Stimulated activated naive CD8-positive, alpha-beta T cell treated with anti-CD3 and anti-CD28 coated beads, Interleukin-15, Interleukin-2, amounts not matched to agents 100 U/mL and 50 U/mL, for 24 hours (primary cell): ENCODE data around the gene FCN2.

Experiments used
- ATAC-seq: fragments of 150-1000 bp; cut with Tn5 transposase; one replicate; pipeline ENCODE4 v1.10.0; 2021
- DNase-seq: peaks from one replicate; pipeline ENCODE4 v3.0.0; 2021

The FCN2 gene

DNA sequence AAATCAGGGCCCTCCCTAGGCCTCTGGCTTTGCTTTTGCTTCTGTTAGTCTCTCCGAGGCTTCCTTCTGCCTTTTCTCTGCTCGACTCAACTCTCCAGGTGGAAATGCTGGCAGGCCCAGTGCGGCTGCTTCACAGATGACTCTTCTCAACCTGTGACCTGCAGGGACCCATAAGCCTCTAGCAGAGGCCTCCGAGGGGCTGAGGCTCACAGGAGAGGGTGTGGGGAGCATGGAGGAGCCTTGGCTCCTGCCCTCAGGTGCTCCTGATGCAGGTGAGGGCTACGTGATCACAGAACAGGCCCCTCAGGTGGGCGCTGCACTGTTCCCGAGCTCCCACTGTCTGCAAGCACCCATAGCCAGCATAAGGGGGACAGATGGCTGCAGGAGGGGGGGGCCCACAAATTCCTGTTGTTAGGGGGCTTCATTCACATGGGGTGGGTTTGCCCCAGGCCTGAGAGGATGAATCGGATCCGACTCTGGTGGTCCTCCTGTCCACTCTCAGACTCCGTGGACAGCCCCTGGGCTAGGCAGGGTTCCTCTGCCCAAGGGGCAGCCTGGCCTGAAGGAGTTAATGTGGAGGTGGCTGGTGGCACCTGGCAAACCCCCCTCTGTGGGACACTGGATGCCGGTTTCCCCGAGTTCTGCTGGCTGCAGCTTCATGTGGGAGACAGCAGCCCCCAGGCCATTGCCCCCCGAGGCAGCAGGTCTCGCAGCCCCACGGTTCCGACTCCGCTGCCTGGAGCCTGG lies 10.9 kb upstream of the FCN2 start:
- no peak for ATAC-seq
- DNase-seq: no peak

DNA sequence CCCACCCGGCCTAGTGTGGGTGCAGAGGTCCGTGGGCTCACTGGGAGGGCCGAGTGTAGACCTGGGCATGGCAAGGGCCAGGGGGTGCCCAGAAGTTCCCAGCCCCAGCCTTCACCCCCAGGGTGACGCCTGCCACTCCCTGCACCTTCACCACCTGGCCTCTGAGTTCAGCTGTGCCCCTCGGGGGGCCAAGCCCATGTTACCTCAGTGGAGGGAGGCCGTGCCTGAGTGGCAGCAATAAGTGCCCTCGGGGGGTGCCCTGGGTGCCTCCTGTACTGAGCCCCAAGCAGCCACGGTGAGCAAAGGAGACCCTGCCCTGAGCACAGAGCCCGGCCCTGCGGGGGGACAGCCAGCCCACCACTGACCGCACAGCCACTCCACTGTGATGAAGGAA lies 10.3 kb upstream of the FCN2 start:
- DNase-seq (no peak), ATAC-seq (no peak)

DNA sequence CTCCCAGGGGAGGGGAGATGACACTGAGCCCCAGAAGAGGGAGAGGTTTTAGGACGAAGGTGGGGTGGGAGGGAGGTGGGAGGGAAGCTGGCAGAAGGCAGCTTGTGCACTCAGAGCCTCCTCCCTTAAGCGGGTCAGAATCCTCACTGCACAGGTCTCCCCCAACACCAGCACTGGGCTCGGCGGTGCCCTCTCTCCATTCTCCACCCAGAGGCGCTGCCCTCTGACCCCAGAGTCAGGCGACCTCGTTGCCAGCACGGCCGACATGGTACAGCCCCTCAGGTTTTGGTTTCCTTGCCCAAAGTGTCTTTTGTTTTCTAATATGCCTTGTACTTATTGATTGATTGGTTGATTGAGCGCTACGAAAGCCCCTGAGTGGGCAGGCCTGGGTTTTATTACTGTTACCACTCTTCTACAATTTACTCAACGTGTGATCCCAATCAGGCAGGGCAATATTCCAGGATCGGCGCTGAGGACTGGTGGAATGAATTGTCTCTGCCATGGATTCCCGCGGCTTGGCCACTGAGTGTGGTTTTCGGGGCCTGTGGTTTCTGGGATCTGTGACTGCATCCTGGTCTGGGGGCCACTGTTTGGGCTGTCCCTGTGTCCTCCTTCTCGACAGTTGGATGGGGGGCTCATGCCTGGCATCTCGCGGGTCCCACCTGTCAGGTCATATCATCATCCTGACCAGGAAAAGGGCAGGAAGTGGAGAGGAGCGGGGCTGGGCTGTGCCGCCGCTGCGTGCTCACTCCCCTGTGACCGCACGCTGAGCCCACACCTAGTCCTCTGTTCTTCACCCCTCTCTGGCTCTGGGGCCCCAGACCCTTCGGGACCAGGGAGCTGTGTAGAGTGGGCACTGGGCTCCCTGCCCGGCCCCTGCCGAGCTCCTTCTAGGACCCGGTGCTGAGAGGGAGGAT lies 9.6 kb upstream of the FCN2 start:
- DNase-seq (no peak), ATAC-seq (no peak)

DNA sequence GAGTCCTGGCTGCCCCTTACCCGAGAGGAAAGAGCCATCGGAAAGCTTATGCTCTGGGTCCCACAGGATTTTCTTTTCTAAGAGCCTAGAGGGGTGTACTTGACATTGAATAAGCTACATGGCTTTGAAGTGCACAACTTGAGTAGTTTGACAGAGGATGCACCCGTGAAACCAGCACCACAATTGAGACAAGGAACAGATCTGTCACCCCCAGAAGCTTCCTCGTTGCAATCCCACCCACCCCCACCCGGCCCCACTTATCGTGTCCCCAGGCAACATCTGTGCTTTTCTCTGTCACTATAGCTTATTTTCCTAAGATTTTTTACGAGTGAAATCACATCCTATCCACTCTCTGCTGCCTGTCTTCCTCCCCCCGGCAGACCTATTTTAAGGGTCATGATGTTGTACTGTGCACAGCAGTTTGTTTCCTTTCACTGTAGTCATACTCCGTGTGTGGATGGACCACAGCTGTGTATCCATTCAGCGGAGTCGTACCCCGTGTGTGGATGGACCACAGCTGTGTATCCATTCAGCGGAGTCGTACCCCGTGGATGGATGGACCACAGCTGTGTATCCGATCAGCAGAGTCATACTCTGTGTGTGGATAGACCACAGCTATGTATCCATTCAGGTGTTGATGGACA lies 8.8 kb upstream of the FCN2 start:
- no peak for DNase-seq
- ATAC-seq: no peak

DNA sequence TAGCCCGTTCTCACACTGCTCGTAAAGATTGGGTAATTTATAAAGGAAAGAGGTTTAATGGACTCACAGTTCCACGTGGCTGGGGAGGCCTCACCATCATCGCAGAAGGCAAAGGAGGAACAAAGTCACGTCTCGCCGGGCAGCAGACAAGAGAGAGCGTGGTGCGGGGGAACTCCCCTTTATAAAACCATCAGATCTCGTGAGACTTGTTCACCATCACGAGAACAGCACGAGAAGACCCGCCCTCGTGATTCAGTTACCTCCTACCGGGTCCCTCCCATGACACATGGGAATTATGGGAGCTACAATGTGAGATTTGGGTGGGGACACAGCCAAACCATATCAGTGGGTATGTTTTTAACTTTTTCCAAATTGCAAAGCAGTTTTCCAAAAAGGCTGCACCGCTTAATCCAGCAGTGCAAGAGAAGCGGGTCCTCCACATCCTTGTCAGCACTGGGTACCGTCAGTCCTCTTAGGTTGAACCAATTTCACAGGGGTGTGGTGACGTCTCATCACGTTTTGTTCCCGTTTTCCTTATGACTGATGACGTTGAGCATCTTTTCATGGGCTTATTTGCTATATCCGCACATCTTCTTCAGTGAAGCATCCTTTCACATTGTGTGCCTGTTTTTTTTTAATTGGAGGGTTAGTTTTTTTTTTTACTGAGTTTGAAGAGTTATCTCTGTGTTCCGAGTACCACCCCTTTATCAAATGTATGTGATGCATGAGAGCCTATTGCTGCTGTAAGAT lies 8.0 kb upstream of the FCN2 start:
- ATAC-seq (no peak), DNase-seq (no peak)

DNA sequence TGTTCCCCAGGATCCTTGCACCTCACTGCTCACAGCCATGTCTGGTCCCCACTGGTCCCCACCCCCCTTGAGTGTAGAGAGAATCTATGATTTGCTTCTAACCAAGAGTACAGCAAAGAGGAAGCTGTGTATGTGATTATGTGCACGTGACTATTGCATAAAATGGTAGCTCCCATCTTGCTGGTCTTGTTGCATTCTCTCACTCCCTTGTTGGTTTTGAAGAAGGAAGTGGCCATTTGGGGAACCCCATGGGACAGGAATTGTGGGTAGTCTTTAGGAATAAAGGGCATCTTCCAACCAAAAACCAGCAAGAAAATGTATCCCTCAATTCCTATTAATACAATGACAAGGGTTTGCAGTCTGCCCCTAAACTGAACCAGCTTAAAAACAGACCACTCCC lies 5.2 kb upstream of the FCN2 start:
- DNase-seq (no peak), ATAC-seq (no peak)

DNA sequence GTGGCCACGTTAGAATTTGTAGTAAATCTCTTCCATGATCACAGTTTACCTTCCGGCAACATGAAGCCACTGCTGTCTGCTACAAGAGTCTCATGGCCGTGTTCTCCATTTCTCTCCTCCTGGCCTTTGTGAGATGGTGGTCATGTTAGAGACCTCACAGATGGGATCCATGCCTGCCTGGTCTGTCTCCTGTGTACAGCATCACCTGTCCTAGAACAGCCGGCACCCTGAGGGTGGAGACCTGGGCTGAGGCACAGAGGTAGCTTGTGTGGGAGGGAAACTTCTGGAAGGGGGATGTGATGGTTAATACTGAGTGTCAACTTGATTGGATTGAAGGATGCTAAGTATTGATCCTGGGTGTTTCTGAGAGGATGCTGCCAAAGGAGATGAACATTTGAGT lies 3.1 kb upstream of the FCN2 start:
- no peak for ATAC-seq
- no peak for DNase-seq

DNA sequence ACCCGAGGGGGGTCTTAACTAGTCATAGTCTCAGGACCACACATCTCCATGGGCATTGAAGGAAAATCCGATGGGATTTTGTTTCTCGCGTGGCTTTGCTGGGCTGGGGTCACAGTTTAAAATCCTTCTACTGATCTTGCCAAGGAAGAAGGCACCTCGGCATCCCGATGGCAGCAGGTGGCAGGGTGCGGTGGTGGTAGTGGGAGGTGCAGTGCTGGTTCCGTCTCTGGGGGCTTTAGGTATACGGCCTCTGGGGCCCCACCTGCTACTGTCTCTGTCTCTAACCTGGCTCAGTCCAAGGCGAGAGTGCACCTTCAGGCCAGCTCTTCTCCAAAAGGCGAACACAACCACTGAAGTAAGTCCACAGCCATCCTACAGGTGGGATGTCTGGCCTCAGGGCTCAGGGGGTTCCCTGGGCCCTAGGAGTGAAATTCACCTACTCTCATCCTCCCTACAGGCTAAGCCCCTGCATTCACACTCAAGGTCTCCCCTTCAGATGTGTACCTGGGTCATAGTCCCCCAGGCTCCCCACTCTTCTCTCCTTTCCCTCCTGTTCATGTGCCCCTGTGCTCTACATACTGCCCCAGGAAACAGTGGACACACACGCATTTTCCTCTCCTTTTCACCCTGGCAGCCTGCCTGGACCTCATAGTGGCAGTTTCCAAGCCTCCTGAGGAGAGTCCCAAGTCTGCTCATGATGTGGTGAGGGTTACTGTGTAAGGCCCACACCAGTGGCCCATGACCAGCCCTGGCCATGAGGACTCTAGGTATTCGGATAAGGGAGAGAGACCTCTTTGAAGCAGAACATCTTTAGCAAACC lies 736 bp upstream of the FCN2 start:
- ATAC-seq (no peak), DNase-seq (no peak)

DNA sequence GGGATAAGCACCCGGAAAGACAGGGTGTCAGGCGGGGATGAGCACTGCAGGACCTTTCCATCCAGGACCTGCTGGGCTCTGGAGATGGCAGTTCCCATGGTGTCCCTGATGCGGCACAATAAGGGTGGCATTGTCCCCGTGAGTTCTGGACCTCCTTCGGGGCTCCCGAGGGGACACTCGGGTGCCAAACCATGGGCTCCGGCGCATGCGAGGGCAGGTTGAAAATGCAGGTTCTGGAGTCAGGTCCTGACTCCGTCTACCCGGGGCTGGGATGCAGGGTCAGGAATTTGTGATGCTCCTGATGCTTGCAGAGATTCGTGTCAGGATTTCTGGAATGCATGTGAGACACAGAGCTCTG lies 682 bp downstream of the FCN2 start:
- DNase-seq (no peak), ATAC-seq (no peak)

DNA sequence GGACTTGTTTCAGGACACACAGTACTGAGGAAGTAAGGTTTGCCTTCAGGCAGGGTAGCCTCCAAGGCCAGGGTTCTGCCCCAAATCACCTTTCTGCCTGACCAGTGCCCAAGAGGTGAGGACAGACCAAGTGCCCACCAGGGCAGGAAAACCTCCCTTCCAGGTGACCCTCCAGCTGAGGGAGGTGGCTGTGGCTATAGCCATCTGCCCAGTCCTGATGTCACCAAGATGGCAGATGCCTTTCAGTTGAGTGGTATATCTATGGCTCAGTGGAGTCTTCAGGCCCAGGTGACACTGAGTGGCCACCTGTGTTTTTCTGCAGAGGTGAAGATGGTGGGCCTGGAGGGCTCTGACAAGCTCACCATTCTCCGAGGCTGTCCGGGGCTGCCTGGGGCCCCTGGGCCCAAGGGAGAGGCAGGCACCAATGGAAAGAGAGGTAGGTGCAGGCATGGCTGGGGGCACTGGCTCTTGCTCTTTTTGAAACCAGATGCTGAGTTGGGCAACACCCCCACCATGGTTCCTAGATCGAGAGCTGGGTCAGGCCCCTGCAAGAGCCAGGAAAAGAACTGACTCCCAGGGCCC lies 1.7 kb downstream of the FCN2 start:
- no peak for ATAC-seq
- DNase-seq: no peak

DNA sequence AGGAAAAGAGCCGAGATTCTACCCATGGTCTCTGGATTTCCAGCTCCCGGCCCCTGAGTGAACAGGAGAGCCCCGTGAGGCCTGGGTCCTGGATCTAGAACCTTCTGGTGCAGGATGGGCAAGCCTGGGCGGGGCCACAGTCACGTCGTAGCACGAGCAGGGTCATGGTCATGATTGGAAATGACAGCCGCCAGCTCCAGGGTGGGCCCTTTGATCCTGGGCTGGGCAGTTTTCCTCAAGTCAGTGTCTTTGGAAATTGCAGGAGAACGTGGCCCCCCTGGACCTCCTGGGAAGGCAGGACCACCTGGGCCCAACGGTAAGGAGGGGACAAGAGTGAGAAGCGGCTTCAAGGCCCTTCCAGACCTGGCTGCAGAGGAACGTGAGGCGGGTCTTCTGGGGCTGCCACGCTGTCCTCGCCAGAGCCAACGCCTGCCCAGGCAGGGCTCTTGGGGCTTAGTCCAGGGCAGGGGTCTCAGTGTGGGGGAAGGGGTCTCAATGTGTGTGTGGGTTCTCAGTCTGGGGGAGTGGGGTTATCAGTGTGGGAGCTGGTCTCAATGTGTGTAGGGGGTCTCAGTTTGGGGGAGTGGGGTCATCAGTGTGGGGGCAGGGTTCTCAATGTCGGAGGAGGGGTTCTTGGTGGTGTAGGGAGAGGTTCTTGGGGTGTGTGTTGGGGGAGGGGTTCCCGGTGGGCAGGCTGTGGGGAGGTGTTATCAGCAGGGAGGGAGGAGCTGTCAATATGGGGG lies 2.6 kb downstream of the FCN2 start:
- no peak for DNase-seq
- ATAC-seq: no peak

DNA sequence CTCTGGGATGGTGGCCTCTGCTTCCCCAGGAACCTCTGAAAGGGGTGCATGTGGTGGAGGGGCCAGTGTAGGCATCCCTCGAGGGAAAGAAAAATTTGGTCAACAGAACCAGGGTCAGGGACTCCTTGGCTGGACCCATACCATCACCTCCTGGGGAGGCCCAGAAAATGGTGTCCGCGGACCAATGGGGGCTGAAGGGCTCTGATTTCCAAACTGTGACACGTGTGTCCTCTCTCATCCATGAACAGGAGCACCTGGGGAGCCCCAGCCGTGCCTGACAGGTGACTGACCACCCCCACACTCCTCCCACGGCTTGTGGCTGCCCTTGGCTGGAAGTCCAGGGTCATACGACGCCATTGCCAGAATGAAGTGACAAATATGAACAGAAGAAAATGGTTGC lies 3.9 kb downstream of the FCN2 start:
- no peak for DNase-seq
- ATAC-seq: no peak

DNA sequence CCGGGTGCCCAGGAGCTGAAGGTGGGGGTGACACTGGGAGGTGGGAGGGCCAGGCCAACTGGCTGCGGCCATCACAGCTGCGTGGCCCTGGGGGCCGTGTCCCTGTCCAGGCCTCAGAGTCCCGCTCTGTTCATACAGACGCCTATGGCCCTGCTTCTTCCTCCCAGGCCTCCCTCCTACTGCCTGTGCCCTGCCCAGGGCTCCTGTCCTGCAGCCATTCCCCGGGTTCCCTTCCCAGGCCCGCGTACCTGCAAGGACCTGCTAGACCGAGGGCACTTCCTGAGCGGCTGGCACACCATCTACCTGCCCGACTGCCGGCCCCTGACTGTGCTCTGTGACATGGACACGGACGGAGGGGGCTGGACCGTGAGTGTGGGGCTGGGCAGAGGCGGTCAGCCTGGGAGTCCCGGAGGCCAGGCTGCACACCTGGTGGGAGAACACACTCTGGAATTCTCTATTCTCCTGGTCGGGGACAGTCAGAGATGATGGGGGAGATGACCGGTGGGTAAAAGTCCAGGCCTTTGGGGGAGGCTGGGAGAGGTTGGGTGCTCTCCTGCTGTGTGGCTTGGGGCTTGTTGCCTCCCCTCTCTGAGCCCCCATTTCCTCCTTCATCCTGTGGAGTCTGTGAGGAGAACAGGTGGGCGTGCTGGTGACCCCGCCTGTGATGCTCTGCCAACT lies 4.5 kb downstream of the FCN2 start:
- no peak for ATAC-seq
- no peak for DNase-seq

DNA sequence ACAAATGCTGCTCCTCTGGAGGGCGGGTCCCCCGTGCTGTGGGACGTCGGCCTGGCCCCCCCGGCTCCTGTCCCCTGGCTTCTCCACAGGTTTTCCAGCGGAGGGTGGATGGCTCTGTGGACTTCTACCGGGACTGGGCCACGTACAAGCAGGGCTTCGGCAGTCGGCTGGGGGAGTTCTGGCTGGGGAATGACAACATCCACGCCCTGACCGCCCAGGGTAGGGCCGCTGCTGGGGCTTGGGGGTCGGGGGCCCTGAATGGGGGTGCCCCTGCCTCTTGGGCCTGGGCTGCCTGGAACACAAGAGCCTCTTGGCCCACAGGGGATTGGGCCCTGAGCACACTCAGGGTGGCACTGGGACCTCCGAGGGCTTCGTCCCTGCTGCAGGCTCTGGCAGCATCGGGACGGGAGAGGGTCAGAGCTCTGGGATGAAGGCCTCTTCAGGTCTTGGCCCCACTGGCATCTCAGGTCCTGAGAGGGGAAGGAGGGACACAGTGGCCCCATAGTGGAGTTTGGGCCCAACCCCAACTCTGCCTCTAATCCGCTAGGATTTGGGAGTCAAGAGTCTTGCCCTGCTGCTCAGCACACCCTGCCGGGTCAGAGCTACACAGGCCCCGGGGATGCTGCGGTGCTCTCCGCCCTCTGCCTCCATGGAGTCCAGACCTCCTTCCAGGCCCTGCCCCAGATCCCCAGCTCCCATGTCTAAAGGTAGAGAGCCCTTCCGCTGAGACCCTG lies 5.2 kb downstream of the FCN2 start:
- no peak for ATAC-seq
- DNase-seq: no peak

DNA sequence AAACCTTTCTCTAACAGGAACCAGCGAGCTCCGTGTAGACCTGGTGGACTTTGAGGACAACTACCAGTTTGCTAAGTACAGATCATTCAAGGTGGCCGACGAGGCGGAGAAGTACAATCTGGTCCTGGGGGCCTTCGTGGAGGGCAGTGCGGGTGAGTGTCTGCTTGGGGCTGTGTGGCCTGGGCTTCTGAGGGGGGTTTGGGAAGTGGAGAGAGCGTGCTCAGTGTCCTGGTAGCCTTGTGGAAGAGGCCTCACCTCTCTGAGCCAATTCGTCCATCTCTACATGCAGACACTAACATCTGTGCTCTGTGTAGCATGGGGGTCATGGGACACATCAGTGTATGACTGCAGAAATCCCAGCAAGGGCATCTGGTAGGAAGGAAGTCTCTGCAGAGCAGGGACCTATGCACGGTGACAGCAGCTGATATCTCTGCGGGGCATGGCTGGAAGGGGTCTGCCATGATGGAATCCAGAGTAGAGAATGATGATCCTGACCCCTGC lies 5.9 kb downstream of the FCN2 start:
- ATAC-seq (no peak), DNase-seq (no peak)

DNA sequence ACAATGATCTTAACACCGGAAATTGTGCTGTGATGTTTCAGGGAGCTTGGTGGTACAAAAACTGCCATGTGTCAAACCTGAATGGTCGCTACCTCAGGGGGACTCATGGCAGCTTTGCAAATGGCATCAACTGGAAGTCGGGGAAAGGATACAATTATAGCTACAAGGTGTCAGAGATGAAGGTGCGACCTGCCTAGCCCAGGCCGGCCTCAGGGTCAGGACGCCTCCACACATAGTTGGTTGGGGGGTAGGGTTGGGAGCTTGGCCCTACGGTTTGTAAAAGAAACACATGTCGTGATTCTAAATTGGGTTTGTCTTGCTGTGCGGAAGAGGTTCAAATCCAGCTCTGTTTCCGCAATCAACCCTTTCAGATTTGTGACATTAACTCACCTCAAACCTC lies 6.6 kb downstream of the FCN2 start:
- no peak for DNase-seq
- no peak for ATAC-seq

DNA sequence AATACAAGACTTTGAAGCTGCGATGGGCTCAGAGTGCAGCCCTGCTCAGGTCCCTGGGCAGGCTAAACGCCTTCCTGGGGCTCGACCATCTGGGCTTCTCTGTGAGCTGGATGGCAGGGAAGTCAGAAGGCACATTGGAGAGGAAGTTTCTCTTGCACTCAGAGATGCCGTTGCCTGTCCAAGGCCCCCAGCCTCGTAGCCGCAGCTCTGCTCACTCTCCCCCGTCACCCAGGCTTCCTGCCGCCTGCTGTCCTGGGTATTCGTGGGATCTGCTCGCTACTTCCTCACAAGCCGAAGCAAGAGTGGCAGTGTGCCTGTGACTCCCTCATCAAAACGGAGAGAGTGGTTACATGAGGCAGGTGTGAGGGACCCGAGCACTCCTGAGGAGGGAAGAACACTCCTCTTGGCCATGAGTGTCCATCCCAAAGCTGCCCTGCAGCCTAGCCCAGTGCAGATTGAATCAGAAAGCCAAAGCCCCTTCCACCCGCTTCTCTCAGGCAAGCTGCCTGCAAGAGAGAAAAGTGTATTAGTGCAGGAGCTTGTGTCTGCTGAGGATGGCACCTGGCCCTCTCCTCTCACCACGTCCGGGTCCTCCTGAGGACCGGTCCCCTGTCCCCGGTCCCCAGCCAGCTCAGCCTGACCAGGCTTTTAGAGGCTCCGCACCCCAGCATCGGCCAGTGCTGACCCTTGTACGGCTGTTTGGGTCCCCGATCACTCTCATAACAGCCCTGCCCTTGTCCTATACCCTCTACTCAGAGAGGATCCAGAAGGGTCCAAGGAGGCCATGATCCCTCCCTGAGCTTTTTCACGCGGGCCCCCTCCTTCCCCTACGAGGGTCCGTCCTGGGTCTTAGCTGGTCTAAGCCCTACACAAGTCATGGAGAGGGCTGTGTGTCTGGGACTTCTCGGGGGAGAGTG lies 7.3 kb downstream of the FCN2 start:
- ATAC-seq (no peak), DNase-seq (no peak)

DNA sequence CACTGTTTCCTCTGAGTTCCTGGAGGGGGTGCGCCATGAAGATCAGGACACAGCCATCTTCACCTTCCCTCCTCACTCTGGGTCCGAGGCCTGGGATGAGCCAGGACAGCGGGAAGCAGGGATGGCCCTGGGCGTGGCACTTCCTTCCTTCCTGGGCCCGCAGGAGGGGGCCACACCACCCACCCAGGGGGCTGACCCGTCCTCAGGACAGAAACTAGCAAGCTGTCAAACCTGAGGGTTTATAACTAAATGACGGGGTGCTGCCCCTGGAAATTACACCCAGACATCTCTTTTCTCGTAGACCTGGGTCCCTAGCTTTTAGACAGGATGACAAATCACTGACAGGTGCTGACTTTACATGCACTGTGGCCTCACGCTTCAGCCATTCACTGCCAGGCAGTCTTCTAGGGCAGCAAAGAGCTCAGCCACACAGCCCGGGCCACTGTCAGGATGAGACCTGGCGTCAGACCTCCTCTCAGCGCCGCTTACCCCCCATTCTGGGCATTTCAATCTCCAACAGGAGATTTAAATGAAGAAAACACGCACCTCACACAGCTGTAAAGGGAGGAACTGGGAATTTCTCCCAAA lies 8.1 kb downstream of the FCN2 start:
- ATAC-seq: no peak
- DNase-seq: no peak
